Fibroblast of skin of abdomen (primary cell): Measurements from ENCODE around the gene DGKE.

Experiments
- DNase-seq: peaks from one replicate; pipeline ENCODE4 v3.0.0-alpha.2; 2013

Gene DGKE

GRCh38 chr17:56850591-56850990, 16.6 kb downstream of the DGKE start:
- DNase-seq, result no peak

GRCh38 chr17:56851008-56851407, 17.1 kb downstream of the DGKE start:
- DNase-seq, result no peak

- DNase-seq, result no peak
Observed at GRCh38 chr17:56861899-56862298, 27.9 kb downstream of the DGKE start.

GRCh38 chr17:56863974-56864373, 30.0 kb downstream of the DGKE start:
- DNase-seq, result no peak

GRCh38 chr17:56866076-56866475, 32.1 kb downstream of the DGKE start:
- DNase-seq, result no peak

GRCh38 chr17:56866496-56866895, 32.5 kb downstream of the DGKE start:
- no peak for DNase-seq

GRCh38 chr17:56867948-56868376, 34.0 kb downstream of the DGKE start:
- DNase-seq, result peak; percentile 3

- DNase-seq, result no peak
Observed at GRCh38 chr17:56868716-56869115, 34.8 kb downstream of the DGKE start.

- no peak for DNase-seq
Observed at GRCh38 chr17:56870081-56870651, 36.2 kb downstream of the DGKE start.

- DNase-seq, result no peak
Observed at GRCh38 chr17:56876766-56877179, 42.8 kb downstream of the DGKE start.

- DNase-seq, result no peak
Observed at GRCh38 chr17:56879280-56879679, 45.3 kb downstream of the DGKE start.

GRCh38 chr17:56880133-56880532, 46.2 kb downstream of the DGKE start:
- no peak for DNase-seq

- no peak for DNase-seq
Observed at GRCh38 chr17:56880571-56880970, 46.6 kb downstream of the DGKE start.

GRCh38 chr17:56881685-56882295, 47.8 kb downstream of the DGKE start:
- DNase-seq, result no peak

- no peak for DNase-seq
Observed at GRCh38 chr17:56883616-56884015, 49.7 kb downstream of the DGKE start.

GRCh38 chr17:56884483-56885311, 50.7 kb downstream of the DGKE start:
- no peak for DNase-seq

- no peak for DNase-seq
Observed at GRCh38 chr17:56885312-56885657, 51.3 kb downstream of the DGKE start.

- DNase-seq, result no peak
Observed at GRCh38 chr17:56886288-56886731, 52.4 kb downstream of the DGKE start.

- DNase-seq, result no peak
Observed at GRCh38 chr17:56887105-56887504, 53.2 kb downstream of the DGKE start.

GRCh38 chr17:56887552-56888467, 53.9 kb downstream of the DGKE start:
- no peak for DNase-seq

- no peak for DNase-seq
Observed at GRCh38 chr17:56890390-56890789, 56.4 kb downstream of the DGKE start.

GRCh38 chr17:56890906-56891674, 57.1 kb downstream of the DGKE start:
- no peak for DNase-seq
